SK-N-SH treated with all-trans-retinoic acid at 6 μM for 48 hours (cell line): Measurements from ENCODE around the gene TBCCD1.

Source experiments
- ATAC-seq: fragments of 200-7000 bp; cut with Tn5 transposase; 3 replicates; pipeline ENCODE4 v1.9.1; 2020; ENCODE audit warnings: mild to moderate bottlenecking, moderate library complexity
- ARNTL ChIP-seq: fragments of 450-650 bp; formaldehyde crosslinking; IDR thresholded peaks from 2 replicates; pipeline ENCODE4 v1.5.0; 2020; ENCODE audit warnings: low read depth, mild to moderate bottlenecking, moderate library complexity, borderline replicate concordance
- CSDC2 ChIP-seq: fragments of 250-450 bp; sonication (Bioruptor Pico); IDR thresholded peaks from 2 replicates; pipeline ENCODE4 v1.5.0; 2020; ENCODE audit warnings: mild to moderate bottlenecking, moderate library complexity
- ESRRG ChIP-seq: fragments of 250-450 bp; sonication (Bioruptor Pico); IDR thresholded peaks from 2 replicates; pipeline ENCODE4 v1.6.1; 2021; ENCODE audit warnings: mild to moderate bottlenecking
- ISL1 ChIP-seq: fragments of 250-450 bp; sonication (Bioruptor Pico); IDR thresholded peaks from 2 replicates; pipeline ENCODE4 v2.1.2; 2022; ENCODE audit warnings: mild to moderate bottlenecking, moderate library complexity
- OSR1 ChIP-seq: fragments of 250-450 bp; sonication (Bioruptor Pico); IDR thresholded peaks from 2 replicates; pipeline ENCODE4 v1.8.0; 2022; ENCODE audit warnings: moderate library complexity, mild to moderate bottlenecking, inconsistent platforms
- POU6F1 ChIP-seq: fragments of 250-450 bp; sonication (Bioruptor Pico); IDR thresholded peaks from 2 replicates; pipeline ENCODE4 v1.8.0; 2021; ENCODE audit warnings: low read depth, mild to moderate bottlenecking, moderate library complexity, borderline replicate concordance
- PPARA ChIP-seq: fragments of 250-450 bp; sonication (Bioruptor Pico); IDR thresholded peaks from 2 replicates; pipeline ENCODE4 v1.5.0; 2020; ENCODE audit warnings: mild to moderate bottlenecking, borderline replicate concordance
- RARB ChIP-seq: fragments of 250-450 bp; sonication (Bioruptor Pico); IDR thresholded peaks from 2 replicates; pipeline ENCODE4 v1.8.0; 2021; ENCODE audit warnings: mild to moderate bottlenecking, moderate library complexity
- SNAI2 ChIP-seq: fragments of 250-450 bp; sonication (Bioruptor Pico); IDR thresholded peaks from 2 replicates; pipeline ENCODE4 v1.5.0; 2020; ENCODE audit warnings: mild to moderate bottlenecking, moderate library complexity
- TCF4 ChIP-seq: fragments of 250-450 bp; sonication (Bioruptor Pico); IDR thresholded peaks from 2 replicates; pipeline ENCODE4 v1.8.0; 2021; ENCODE audit warnings: mild to moderate bottlenecking, moderate library complexity, borderline replicate concordance
- TOX ChIP-seq: fragments of 250-450 bp; sonication (Bioruptor Pico); IDR thresholded peaks from 2 replicates; pipeline ENCODE4 v1.8.0; 2021; ENCODE audit warnings: mild to moderate bottlenecking, moderate library complexity, borderline replicate concordance
- ZC3H10 ChIP-seq: fragments of 250-450 bp; sonication (Bioruptor Pico); IDR thresholded peaks from 2 replicates; pipeline ENCODE4 v1.5.1; 2021; ENCODE audit warnings: mild to moderate bottlenecking, moderate library complexity
- ZFP3 ChIP-seq: fragments of 250-450 bp; sonication (Bioruptor Pico); IDR thresholded peaks from 2 replicates; pipeline ENCODE4 v1.5.0; 2020; ENCODE audit warnings: mild to moderate bottlenecking, moderate library complexity
- ZFP30 ChIP-seq: fragments of 450-650 bp; formaldehyde crosslinking; IDR thresholded peaks from 2 replicates; pipeline ENCODE4 v1.5.0; 2022; ENCODE audit warnings: mild to moderate bottlenecking, moderate library complexity
- ZNF565 ChIP-seq: fragments of 450-650 bp; formaldehyde crosslinking; conservative IDR thresholded peaks from 2 replicates; pipeline ENCODE4 v1.5.0; 2020; ENCODE audit warnings: low read depth, mild to moderate bottlenecking, moderate library complexity
- ZNF8 ChIP-seq: fragments of 450-650 bp; formaldehyde crosslinking; IDR thresholded peaks from 2 replicates; pipeline ENCODE4 v1.5.0; 2020; ENCODE audit warnings: mild to moderate bottlenecking, moderate library complexity
- TF ChIP-seq, protein P1 (sequence below): fragments of 250-450 bp; sonication (Bioruptor Pico); IDR thresholded peaks from 2 replicates; pipeline ENCODE4 v1.5.1; 2021; ENCODE audit warnings: mild to moderate bottlenecking, moderate library complexity
- TF ChIP-seq, protein P2 (sequence below): fragments of 250-450 bp; sonication (Bioruptor Pico); IDR thresholded peaks from 2 replicates; pipeline ENCODE4 v1.8.0; 2020; ENCODE audit warnings: mild to moderate bottlenecking, moderate library complexity, borderline replicate concordance
- TF ChIP-seq, protein P3 (sequence below): fragments of 250-450 bp; sonication (Bioruptor Pico); IDR thresholded peaks from 2 replicates; pipeline ENCODE4 v1.5.0; 2020; ENCODE audit warnings: mild to moderate bottlenecking, moderate library complexity

The TBCCD1 gene

GRCh38 chr3:186577521-186577920, 10.4 kb upstream of the TBCCD1 start:
- no peak for TF ChIP-seq POU6F1 (CRISPR knock-in tag)
- TF ChIP-seq, protein P1, sequence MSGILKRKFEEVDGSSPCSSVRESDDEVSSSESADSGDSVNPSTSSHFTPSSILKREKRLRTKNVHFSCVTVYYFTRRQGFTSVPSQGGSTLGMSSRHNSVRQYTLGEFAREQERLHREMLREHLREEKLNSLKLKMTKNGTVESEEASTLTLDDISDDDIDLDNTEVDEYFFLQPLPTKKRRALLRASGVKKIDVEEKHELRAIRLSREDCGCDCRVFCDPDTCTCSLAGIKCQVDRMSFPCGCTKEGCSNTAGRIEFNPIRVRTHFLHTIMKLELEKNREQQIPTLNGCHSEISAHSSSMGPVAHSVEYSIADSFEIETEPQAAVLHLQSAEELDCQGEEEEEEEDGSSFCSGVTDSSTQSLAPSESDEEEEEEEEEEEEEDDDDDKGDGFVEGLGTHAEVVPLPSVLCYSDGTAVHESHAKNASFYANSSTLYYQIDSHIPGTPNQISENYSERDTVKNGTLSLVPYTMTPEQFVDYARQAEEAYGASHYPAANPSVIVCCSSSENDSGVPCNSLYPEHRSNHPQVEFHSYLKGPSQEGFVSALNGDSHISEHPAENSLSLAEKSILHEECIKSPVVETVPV: no peak
- no peak for TF ChIP-seq ISL1
- no peak for TF ChIP-seq TOX (CRISPR knock-in tag)
- TF ChIP-seq ZC3H10 (CRISPR knock-in tag): no peak
- no peak for TF ChIP-seq ZNF565 (CRISPR knock-in tag)
- TF ChIP-seq CSDC2 (CRISPR knock-in tag): no peak
- TF ChIP-seq RARB: no peak
- TF ChIP-seq ZNF8: no peak
- no peak for TF ChIP-seq ZFP30 (CRISPR knock-in tag)
- no peak for TF ChIP-seq SNAI2 (CRISPR knock-in tag)
- TF ChIP-seq OSR1 (CRISPR knock-in tag): no peak
- TF ChIP-seq, protein P2, sequence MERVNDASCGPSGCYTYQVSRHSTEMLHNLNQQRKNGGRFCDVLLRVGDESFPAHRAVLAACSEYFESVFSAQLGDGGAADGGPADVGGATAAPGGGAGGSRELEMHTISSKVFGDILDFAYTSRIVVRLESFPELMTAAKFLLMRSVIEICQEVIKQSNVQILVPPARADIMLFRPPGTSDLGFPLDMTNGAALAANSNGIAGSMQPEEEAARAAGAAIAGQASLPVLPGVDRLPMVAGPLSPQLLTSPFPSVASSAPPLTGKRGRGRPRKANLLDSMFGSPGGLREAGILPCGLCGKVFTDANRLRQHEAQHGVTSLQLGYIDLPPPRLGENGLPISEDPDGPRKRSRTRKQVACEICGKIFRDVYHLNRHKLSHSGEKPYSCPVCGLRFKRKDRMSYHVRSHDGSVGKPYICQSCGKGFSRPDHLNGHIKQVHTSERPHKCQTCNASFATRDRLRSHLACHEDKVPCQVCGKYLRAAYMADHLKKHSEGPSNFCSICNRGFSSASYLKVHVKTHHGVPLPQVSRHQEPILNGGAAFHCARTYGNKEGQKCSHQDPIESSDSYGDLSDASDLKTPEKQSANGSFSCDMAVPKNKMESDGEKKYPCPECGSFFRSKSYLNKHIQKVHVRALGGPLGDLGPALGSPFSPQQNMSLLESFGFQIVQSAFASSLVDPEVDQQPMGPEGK (CRISPR knock-in tag): no peak
- no peak for TF ChIP-seq TCF4
- TF ChIP-seq, all 23 proteins: peak for 0
- no peak for ATAC-seq

DNA sequence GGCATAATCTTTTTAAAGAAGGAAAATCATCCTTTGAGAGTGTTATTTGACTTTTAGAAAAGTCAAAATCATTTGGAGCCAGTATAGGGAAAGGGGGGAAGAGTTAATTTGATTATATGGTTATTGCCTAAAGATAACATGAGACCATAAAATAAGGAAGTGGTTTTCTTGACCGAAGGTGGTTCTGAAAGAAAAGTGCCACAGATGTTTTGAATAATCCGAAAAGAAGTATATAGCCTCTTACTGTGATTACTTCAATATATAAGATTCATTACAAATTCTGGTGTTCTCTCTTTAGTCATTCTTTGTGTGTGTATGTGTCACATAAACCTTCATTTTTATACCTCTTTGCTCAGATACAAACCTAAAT, 4.5 kb upstream of the TBCCD1 start:
- TF ChIP-seq ARNTL (no peak), ISL1 (no peak), ZC3H10 (CRISPR knock-in tag) (no peak)
- no peak for ATAC-seq

GRCh38 chr3:186570941-186571643, 4.0 kb upstream of the TBCCD1 start:
- no peak for TF ChIP-seq TOX (CRISPR knock-in tag)
- TF ChIP-seq ESRRG (CRISPR knock-in tag): no peak
- TF ChIP-seq PPARA: no peak
- TF ChIP-seq SNAI2 (CRISPR knock-in tag): no peak
- TF ChIP-seq ARNTL: no peak
- no peak for TF ChIP-seq ZNF8
- TF ChIP-seq CSDC2 (CRISPR knock-in tag): no peak
- no peak for TF ChIP-seq RARB
- TF ChIP-seq, protein P1: no peak
- TF ChIP-seq ZFP30 (CRISPR knock-in tag): no peak
- ATAC-seq: no peak

- TF ChIP-seq PPARA: no peak
- no peak for TF ChIP-seq RARB
- TF ChIP-seq OSR1 (CRISPR knock-in tag): no peak
- TF ChIP-seq TCF4: no peak
- TF ChIP-seq ZFP3 (CRISPR knock-in tag): no peak
- TF ChIP-seq SNAI2 (CRISPR knock-in tag): no peak
- TF ChIP-seq, protein P3, sequence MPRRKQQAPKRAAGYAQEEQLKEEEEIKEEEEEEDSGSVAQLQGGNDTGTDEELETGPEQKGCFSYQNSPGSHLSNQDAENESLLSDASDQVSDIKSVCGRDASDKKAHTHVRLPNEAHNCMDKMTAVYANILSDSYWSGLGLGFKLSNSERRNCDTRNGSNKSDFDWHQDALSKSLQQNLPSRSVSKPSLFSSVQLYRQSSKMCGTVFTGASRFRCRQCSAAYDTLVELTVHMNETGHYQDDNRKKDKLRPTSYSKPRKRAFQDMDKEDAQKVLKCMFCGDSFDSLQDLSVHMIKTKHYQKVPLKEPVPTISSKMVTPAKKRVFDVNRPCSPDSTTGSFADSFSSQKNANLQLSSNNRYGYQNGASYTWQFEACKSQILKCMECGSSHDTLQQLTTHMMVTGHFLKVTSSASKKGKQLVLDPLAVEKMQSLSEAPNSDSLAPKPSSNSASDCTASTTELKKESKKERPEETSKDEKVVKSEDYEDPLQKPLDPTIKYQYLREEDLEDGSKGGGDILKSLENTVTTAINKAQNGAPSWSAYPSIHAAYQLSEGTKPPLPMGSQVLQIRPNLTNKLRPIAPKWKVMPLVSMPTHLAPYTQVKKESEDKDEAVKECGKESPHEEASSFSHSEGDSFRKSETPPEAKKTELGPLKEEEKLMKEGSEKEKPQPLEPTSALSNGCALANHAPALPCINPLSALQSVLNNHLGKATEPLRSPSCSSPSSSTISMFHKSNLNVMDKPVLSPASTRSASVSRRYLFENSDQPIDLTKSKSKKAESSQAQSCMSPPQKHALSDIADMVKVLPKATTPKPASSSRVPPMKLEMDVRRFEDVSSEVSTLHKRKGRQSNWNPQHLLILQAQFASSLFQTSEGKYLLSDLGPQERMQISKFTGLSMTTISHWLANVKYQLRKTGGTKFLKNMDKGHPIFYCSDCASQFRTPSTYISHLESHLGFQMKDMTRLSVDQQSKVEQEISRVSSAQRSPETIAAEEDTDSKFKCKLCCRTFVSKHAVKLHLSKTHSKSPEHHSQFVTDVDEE: no peak
- ATAC-seq: peak; percentile 93
Observed at GRCh38 chr3:186570096-186570940, 3.2 kb upstream of the TBCCD1 start, which contains the start of gene DNAJB11. Gene DNAJB11 (plus strand): TSS chr3:186570720. CDS start chr3:186570898, 178 bp downstream.
